ENCODE results near the gene BMAL1. TPM values are rescaled to one million over a fixed set of nuclear protein-coding genes. Genes with fewer than 3 reads are reported as not detected.

Gene BMAL1
- total RNA-seq, 1 experiment from 2014 or later = 8.3 TPM

DNA sequence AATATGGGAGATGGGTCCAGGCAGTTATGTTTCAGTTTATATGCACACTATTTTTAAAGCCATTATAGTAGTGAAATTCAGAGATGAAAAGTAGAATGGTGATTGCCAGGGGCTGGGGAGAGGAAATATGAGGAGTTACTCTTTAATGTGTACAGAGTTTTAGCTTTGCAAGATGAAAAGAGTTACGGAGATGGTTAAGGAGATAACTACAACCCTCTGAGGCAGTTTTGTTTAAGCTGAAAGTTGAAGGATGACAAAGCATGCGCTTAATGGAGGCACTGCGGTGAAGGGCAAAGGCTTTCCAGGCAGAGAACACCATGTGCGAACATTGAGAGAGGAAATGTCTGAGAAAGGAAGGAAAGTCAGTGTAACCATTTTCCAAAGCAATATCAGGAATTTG lies 18.2 kb upstream of the BMAL1 start:
- H3K9me3 Mint-ChIP-seq = no peaks in the 10 kb centered on the region
- H3K36me3 Mint-ChIP-seq = no peaks in the 10 kb centered on the region
- DNase-seq (ENCODE audit: low spot score) = no peak
- no peak overlapping the region for H3K27ac Mint-ChIP-seq
- no peaks in the 10 kb centered on the region; the same call in 1 of the 2 replicates for H3K27me3 Mint-ChIP-seq (ENCODE audit: low read depth)
- H3K4me1 Mint-ChIP-seq = peaks cover 36% of the 10 kb centered on the region
- TF ChIP-seq GABPB1 (CRISPR knock-in tag; IDR thresholded peaks at IDR 0.05) (no peak), GRHL2 (CRISPR knock-in tag; IDR thresholded peaks at IDR 0.05; ENCODE audit: insufficient replicate concordance, severe bottlenecking) (no peak), TEAD1 (CRISPR knock-in tag; IDR thresholded peaks at IDR 0.05) (no peak), RELA (CRISPR knock-in tag; IDR thresholded peaks at IDR 0.05; ENCODE audit: borderline replicate concordance) (no peak), ATF1 (CRISPR knock-in tag; IDR thresholded peaks at IDR 0.05) (no peak), GTF2I (CRISPR knock-in tag; conservative IDR thresholded peaks at IDR 0.05) (no peak), ZNF263 (CRISPR knock-in tag; IDR thresholded peaks at IDR 0.05; ENCODE audit: low read depth) (no peak), NFATC4 (CRISPR knock-in tag; IDR thresholded peaks at IDR 0.05) (no peak), TCF7 (CRISPR knock-in tag; IDR thresholded peaks at IDR 0.05; ENCODE audit: low read depth) (no peak)
- TF ChIP-seq, protein P1, sequence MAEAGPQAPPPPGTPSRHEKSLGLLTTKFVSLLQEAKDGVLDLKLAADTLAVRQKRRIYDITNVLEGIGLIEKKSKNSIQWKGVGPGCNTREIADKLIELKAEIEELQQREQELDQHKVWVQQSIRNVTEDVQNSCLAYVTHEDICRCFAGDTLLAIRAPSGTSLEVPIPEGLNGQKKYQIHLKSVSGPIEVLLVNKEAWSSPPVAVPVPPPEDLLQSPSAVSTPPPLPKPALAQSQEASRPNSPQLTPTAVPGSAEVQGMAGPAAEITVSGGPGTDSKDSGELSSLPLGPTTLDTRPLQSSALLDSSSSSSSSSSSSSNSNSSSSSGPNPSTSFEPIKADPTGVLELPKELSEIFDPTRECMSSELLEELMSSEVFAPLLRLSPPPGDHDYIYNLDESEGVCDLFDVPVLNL (CRISPR knock-in tag; IDR thresholded peaks at IDR 0.05; ENCODE audit: borderline replicate concordance, low read depth) = no peak
- TF ChIP-seq, protein P2, sequence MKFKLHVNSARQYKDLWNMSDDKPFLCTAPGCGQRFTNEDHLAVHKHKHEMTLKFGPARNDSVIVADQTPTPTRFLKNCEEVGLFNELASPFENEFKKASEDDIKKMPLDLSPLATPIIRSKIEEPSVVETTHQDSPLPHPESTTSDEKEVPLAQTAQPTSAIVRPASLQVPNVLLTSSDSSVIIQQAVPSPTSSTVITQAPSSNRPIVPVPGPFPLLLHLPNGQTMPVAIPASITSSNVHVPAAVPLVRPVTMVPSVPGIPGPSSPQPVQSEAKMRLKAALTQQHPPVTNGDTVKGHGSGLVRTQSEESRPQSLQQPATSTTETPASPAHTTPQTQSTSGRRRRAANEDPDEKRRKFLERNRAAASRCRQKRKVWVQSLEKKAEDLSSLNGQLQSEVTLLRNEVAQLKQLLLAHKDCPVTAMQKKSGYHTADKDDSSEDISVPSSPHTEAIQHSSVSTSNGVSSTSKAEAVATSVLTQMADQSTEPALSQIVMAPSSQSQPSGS (CRISPR knock-in tag; IDR thresholded peaks at IDR 0.05; ENCODE audit: borderline replicate concordance, low read depth) = no peak
- TF ChIP-seq, protein P3, sequence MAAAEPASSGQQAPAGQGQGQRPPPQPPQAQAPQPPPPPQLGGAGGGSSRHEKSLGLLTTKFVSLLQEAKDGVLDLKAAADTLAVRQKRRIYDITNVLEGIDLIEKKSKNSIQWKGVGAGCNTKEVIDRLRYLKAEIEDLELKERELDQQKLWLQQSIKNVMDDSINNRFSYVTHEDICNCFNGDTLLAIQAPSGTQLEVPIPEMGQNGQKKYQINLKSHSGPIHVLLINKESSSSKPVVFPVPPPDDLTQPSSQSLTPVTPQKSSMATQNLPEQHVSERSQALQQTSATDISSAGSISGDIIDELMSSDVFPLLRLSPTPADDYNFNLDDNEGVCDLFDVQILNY (CRISPR knock-in tag; IDR thresholded peaks at IDR 0.05) = no peak
- TF ChIP-seq, protein P4, sequence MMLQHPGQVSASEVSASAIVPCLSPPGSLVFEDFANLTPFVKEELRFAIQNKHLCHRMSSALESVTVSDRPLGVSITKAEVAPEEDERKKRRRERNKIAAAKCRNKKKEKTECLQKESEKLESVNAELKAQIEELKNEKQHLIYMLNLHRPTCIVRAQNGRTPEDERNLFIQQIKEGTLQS (CRISPR knock-in tag; conservative IDR thresholded peaks at IDR 0.05) = no peak
- TF ChIP-seq, protein P5, sequence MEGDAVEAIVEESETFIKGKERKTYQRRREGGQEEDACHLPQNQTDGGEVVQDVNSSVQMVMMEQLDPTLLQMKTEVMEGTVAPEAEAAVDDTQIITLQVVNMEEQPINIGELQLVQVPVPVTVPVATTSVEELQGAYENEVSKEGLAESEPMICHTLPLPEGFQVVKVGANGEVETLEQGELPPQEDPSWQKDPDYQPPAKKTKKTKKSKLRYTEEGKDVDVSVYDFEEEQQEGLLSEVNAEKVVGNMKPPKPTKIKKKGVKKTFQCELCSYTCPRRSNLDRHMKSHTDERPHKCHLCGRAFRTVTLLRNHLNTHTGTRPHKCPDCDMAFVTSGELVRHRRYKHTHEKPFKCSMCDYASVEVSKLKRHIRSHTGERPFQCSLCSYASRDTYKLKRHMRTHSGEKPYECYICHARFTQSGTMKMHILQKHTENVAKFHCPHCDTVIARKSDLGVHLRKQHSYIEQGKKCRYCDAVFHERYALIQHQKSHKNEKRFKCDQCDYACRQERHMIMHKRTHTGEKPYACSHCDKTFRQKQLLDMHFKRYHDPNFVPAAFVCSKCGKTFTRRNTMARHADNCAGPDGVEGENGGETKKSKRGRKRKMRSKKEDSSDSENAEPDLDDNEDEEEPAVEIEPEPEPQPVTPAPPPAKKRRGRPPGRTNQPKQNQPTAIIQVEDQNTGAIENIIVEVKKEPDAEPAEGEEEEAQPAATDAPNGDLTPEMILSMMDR (IDR thresholded peaks at IDR 0.05) = no peak
- TF ChIP-seq, protein P6, sequence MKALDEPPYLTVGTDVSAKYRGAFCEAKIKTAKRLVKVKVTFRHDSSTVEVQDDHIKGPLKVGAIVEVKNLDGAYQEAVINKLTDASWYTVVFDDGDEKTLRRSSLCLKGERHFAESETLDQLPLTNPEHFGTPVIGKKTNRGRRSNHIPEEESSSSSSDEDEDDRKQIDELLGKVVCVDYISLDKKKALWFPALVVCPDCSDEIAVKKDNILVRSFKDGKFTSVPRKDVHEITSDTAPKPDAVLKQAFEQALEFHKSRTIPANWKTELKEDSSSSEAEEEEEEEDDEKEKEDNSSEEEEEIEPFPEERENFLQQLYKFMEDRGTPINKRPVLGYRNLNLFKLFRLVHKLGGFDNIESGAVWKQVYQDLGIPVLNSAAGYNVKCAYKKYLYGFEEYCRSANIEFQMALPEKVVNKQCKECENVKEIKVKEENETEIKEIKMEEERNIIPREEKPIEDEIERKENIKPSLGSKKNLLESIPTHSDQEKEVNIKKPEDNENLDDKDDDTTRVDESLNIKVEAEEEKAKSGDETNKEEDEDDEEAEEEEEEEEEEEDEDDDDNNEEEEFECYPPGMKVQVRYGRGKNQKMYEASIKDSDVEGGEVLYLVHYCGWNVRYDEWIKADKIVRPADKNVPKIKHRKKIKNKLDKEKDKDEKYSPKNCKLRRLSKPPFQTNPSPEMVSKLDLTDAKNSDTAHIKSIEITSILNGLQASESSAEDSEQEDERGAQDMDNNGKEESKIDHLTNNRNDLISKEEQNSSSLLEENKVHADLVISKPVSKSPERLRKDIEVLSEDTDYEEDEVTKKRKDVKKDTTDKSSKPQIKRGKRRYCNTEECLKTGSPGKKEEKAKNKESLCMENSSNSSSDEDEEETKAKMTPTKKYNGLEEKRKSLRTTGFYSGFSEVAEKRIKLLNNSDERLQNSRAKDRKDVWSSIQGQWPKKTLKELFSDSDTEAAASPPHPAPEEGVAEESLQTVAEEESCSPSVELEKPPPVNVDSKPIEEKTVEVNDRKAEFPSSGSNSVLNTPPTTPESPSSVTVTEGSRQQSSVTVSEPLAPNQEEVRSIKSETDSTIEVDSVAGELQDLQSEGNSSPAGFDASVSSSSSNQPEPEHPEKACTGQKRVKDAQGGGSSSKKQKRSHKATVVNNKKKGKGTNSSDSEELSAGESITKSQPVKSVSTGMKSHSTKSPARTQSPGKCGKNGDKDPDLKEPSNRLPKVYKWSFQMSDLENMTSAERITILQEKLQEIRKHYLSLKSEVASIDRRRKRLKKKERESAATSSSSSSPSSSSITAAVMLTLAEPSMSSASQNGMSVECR (CRISPR knock-in tag; IDR thresholded peaks at IDR 0.05; ENCODE audit: borderline replicate concordance) = no peak
- no peak overlapping the region for H3K4me3 Mint-ChIP-seq
- CTCF ChIA-PET = interaction anchor here (1.7 kb wide), 1 partner anchor 49 kb away, joined by 5 read pairs; no protein-coding TSS in a partner anchor
- ATAC-seq = no peak
- POLR2A ChIA-PET = no interaction called here

Measured in WTC11 (cell line).